Measurements from ENCODE around the gene GOLGA7B. TPM values are rescaled to one million over a fixed set of nuclear protein-coding genes. Genes with fewer than 3 reads are reported as not detected.
"Not testable (repeated sequence)": the region's sequence is repeated elsewhere in the genome, so short reads cannot be mapped to it uniquely, and the experiment has no call there.

Gene GOLGA7B
- total RNA-seq, 4 donors from 2014 or later, result 0.30 to 3.3 (median 1.7) TPM

- H3K36me3 ChIP-seq, result no peaks in the 10 kb centered on the region
- H3K4me1 ChIP-seq, result peaks cover 0 to 8% (median 0%) of the 10 kb centered on the region in 3 donors
- WGBS, 2 donors, result 0 to 6% methylated on average over 2 of the region's 3 CpGs
- peaks cover 0 to 25% (median 0%) of the 10 kb centered on the region in 4 donors for H3K27me3 ChIP-seq
- H3K27ac ChIP-seq, result no peak overlapping the region
- no peak overlapping the region for H3K4me3 ChIP-seq
- intact Hi-C loops (cut with DNase I), result no loop called here
- TF ChIP-seq CTCF (IDR thresholded peaks at IDR 0.05) (no peak), POLR2A (IDR thresholded peaks at IDR 0.05) (no peak)
- DNase-seq, result no peak
- H3K9me3 ChIP-seq, result no peaks in the 10 kb centered on the region
Observed at GRCh38 chr10:97830064-97830463, 19.6 kb upstream of the GOLGA7B start.

GRCh38 chr10:97831259-97831658 is 18.4 kb upstream of the GOLGA7B start:
- intact Hi-C loops (cut with DNase I), result no loop called here

GRCh38 chr10:97836446-97836845 is 13.2 kb upstream of the GOLGA7B start:
- H3K4me1 ChIP-seq, result peaks cover 0 to 14% (median 6%) of the 10 kb centered on the region in 3 donors
- no peaks in the 10 kb centered on the region for H3K9me3 ChIP-seq
- intact Hi-C loops (cut with DNase I), result no loop called here
- TF ChIP-seq POLR2A (IDR thresholded peaks at IDR 0.05), result no peak
- TF ChIP-seq CTCF (IDR thresholded peaks at IDR 0.05), result no peak
- no peak overlapping the region for H3K27ac ChIP-seq
- peaks cover 0 to 24% (median 0%) of the 10 kb centered on the region in 4 donors for H3K27me3 ChIP-seq
- no peaks in the 10 kb centered on the region for H3K36me3 ChIP-seq
- 77 to 91% methylated on average over 2 of the region's 2 CpGs for WGBS, 2 donors
- no peak overlapping the region for H3K4me3 ChIP-seq
- DNase-seq, result no peak

More at GRCh38 chr10:97831259-97831658, 18.4 kb upstream of the GOLGA7B start:
- H3K4me1 ChIP-seq, result peaks cover 0 to 8% (median 0%) of the 10 kb centered on the region in 3 donors
- no peaks in the 10 kb centered on the region for H3K9me3 ChIP-seq
- no peak for DNase-seq
- no peaks in the 10 kb centered on the region for H3K36me3 ChIP-seq
- TF ChIP-seq CTCF (IDR thresholded peaks at IDR 0.05) (no peak), POLR2A (IDR thresholded peaks at IDR 0.05) (no peak)
- H3K27me3 ChIP-seq, result peaks cover 0 to 27% (median 0%) of the 10 kb centered on the region in 4 donors
- H3K27ac ChIP-seq, result no peak overlapping the region
- no peak overlapping the region for H3K4me3 ChIP-seq
- 79 to 89% methylated on average over 1 to 2 of the region's 2 CpGs for WGBS, 2 donors

- H3K27ac ChIP-seq, result no peak overlapping the region
- H3K36me3 ChIP-seq, result no peaks in the 10 kb centered on the region
- DNase-seq, result no peak
- 97 to 100% methylated on average over 2 to 3 of the region's 3 CpGs for WGBS, 2 donors
- intact Hi-C loops (cut with DNase I), result no loop called here
- TF ChIP-seq POLR2A (IDR thresholded peaks at IDR 0.05) (no peak), CTCF (IDR thresholded peaks at IDR 0.05) (no peak)
- H3K9me3 ChIP-seq, result no peaks in the 10 kb centered on the region
- peaks cover 0 to 14% (median 6%) of the 10 kb centered on the region in 3 donors for H3K4me1 ChIP-seq
- peaks cover 0 to 17% (median 0%) of the 10 kb centered on the region in 4 donors for H3K27me3 ChIP-seq
- no peak overlapping the region for H3K4me3 ChIP-seq
Observed at GRCh38 chr10:97838091-97838490, 11.6 kb upstream of the GOLGA7B start.

GRCh38 chr10:97841166-97841565 is 8.5 kb upstream of the GOLGA7B start:
- Histone ChIP-seq H3K27me3 (peaks cover 0 to 43% (median 0%) of the 10 kb centered on the region in 4 donors), H3K4me1 (peaks cover 0 to 14% (median 6%) of the 10 kb centered on the region in 3 donors)
- H3K4me3 ChIP-seq; H3K9me3 ChIP-seq; H3K36me3 ChIP-seq; H3K27ac ChIP-seq; intact Hi-C loops (cut with DNase I); DNase-seq: not testable (repeated sequence)
- WGBS, 2 donors, result 97% methylated on average over 6 of the region's 22 CpGs; no CpG with 5 or more reads in 1 of the 2 donors

GRCh38 chr10:97842114-97842513 is 7.5 kb upstream of the GOLGA7B start:
- H3K36me3 ChIP-seq; intact Hi-C loops (cut with DNase I); H3K4me3 ChIP-seq; DNase-seq; H3K9me3 ChIP-seq; H3K27ac ChIP-seq: not testable (repeated sequence)
- Histone ChIP-seq H3K4me1 (peaks cover 0 to 14% (median 6%) of the 10 kb centered on the region in 3 donors), H3K27me3 (peaks cover 0 to 41% (median 0%) of the 10 kb centered on the region in 4 donors)
- WGBS, 2 donors, result 20 to 50% methylated on average over 1 to 2 of the region's 3 CpGs
